Left hindlimb (tissue), 1 donor: Measurements from ENCODE around the gene AKAP13.
A peak's percentile ranks its signal among the peaks of the same experiment; 100 is the strongest.

Experiments
- DNase-seq: peaks from one replicate; pipeline ENCODE4 v3.0.0-alpha.2; 2018

The AKAP13 gene

GRCh38 chr15:85604194-85604593 lies 223.8 kb downstream of the AKAP13 start:
- DNase-seq, result no peak

GRCh38 chr15:85606738-85607137 lies 226.3 kb downstream of the AKAP13 start:
- DNase-seq, result no peak

GRCh38 chr15:85607141-85607806 lies 226.9 kb downstream of the AKAP13 start:
- DNase-seq, result no peak

- no peak for DNase-seq
These were observed 227.4 kb downstream of the AKAP13 start for GRCh38 chr15:85607842-85608241.

- no peak for DNase-seq
These were observed 229.1 kb downstream of the AKAP13 start for GRCh38 chr15:85609492-85609891.

GRCh38 chr15:85611361-85611760 lies 231.0 kb downstream of the AKAP13 start:
- no peak for DNase-seq

- no peak for DNase-seq
These were observed 233.7 kb downstream of the AKAP13 start for GRCh38 chr15:85614059-85614458.

- no peak for DNase-seq
These were observed 235.5 kb downstream of the AKAP13 start for GRCh38 chr15:85615930-85616329.

- DNase-seq, result no peak
These were observed 236.2 kb downstream of the AKAP13 start for GRCh38 chr15:85616549-85617110.

GRCh38 chr15:85618228-85618505 lies 237.8 kb downstream of the AKAP13 start:
- no peak for DNase-seq

- DNase-seq, result peak; percentile 90
These were observed 238.6 kb downstream of the AKAP13 start for GRCh38 chr15:85618956-85619491.

- peak; percentile 53 for DNase-seq
These were observed 239.7 kb downstream of the AKAP13 start for GRCh38 chr15:85619992-85620689.

- DNase-seq, result no peak
These were observed 240.3 kb downstream of the AKAP13 start for GRCh38 chr15:85620690-85621049.

GRCh38 chr15:85621094-85621493 lies 240.7 kb downstream of the AKAP13 start:
- DNase-seq, result no peak

- DNase-seq, result no peak
These were observed 241.9 kb downstream of the AKAP13 start for GRCh38 chr15:85622221-85622831.

GRCh38 chr15:85623315-85624049 lies 243.1 kb downstream of the AKAP13 start:
- no peak for DNase-seq

GRCh38 chr15:85624291-85624801 lies 243.9 kb downstream of the AKAP13 start:
- peak; percentile 65 for DNase-seq

GRCh38 chr15:85625166-85625830 lies 244.9 kb downstream of the AKAP13 start:
- DNase-seq, result no peak

GRCh38 chr15:85625856-85626255 lies 245.5 kb downstream of the AKAP13 start:
- DNase-seq, result no peak

GRCh38 chr15:85627213-85627935 lies 247.0 kb downstream of the AKAP13 start:
- DNase-seq, result no peak

- DNase-seq, result no peak
These were observed 249.9 kb downstream of the AKAP13 start for GRCh38 chr15:85630311-85630710.

- DNase-seq, result no peak
These were observed 250.6 kb downstream of the AKAP13 start for GRCh38 chr15:85631018-85631417.
